ENCODE data around the gene GRK3. TPM values are rescaled to one million over a fixed set of nuclear protein-coding genes. Genes with fewer than 3 reads are reported as not detected.

The GRK3 gene
- total and polyA plus RNA-seq, 2 donors (not counting 3 experiments of a cell fraction or from before 2014, with no cell fraction given) = 0.68 to 4.4 TPM

GRCh38 chr22:25709758-25710157 is 145.3 kb downstream of the GRK3 start:
- DNase-seq (ENCODE audit: low read depth, low spot score) (no peak), FAIRE-seq (no peak)
- no peaks in the 10 kb centered on the region for H3K9me1 ChIP-seq (replicated peaks; ENCODE audit: control insufficient read depth, extremely low read depth, insufficient read depth, low read length)
- H3K27ac ChIP-seq (ENCODE audit: insufficient read depth, low read depth, low read length) = no peak overlapping the region
- no peaks in the 10 kb centered on the region for H3K27me3 ChIP-seq (ENCODE audit: control insufficient read depth in 2 of 2, insufficient read depth in 2 of 2, low read length in 2 of 2)
- H2AFZ ChIP-seq (ENCODE audit: low read depth, low read length) = no peak overlapping the region
- no peaks in the 10 kb centered on the region for H3K9me3 ChIP-seq (replicated peaks; ENCODE audit: control insufficient read depth, insufficient read depth, low read length)
- ChIA-PET CTCF (no interaction called here), POLR2A (no interaction called here)
- no peaks in the 10 kb centered on the region for H3K36me3 ChIP-seq (ENCODE audit: control insufficient read depth in 2 of 2, extremely low read depth in 1 of 2, insufficient read depth in 2 of 2, low read length in 2 of 2)
- no peak overlapping the region for H3K4me3 ChIP-seq (replicated peaks in 1 of 3; ENCODE audit: insufficient read depth in 1 of 3, low read depth in 1 of 3, low read length in 3 of 3)
- no TSS peak for BruUV-seq (replicated peaks)
- H4K20me1 ChIP-seq (replicated peaks; ENCODE audit: control insufficient read depth, extremely low read depth, insufficient read depth, low read length) = no peaks in the 10 kb centered on the region
- intact Hi-C loops (cut with micrococcal nuclease) = no loop called here
- dilution Hi-C loops (cut with MboI; ENCODE audit: extremely low pct_ligation_motif_present, low sequenced_read_pairs) = no loop called here
- H3K4me1 ChIP-seq (ENCODE audit: control insufficient read depth, extremely low read depth, insufficient read depth, low read length) = no peaks in the 10 kb centered on the region
- H3K4me2 ChIP-seq (ENCODE audit: insufficient read depth, low read length) = no peak overlapping the region
- no peak overlapping the region for H3K9ac ChIP-seq (replicated peaks; ENCODE audit: extremely low read depth, insufficient read depth, low read length)
- H3K79me2 ChIP-seq (ENCODE audit: control insufficient read depth, insufficient read depth, low read length) = no peaks in the 10 kb centered on the region
- TF ChIP-seq FOS (IDR thresholded peaks at IDR 0.05; ENCODE audit: borderline replicate concordance, insufficient read depth, low read length) (no peak), GATA2 (IDR thresholded peaks at IDR 0.05; ENCODE audit: insufficient read depth, insufficient read length, low read depth, low read length) (no peak), JUN (IDR thresholded peaks at IDR 0.05; ENCODE audit: borderline replicate concordance, insufficient read depth, insufficient read length, low read depth) (no peak), EZH2 (IDR thresholded peaks at IDR 0.05; ENCODE audit: borderline replicate concordance, low read depth, low read length, severe bottlenecking) (no peak), MYC (IDR thresholded peaks at IDR 0.05; ENCODE audit: low read depth, low read length) (no peak), POLR2AphosphoS5 (IDR thresholded peaks at IDR 0.05; ENCODE audit: insufficient read depth, low read depth, low read length) (no peak), POLR2A (IDR thresholded peaks at IDR 0.05; ENCODE audit: low read depth, low read length) (no peak), CTCF (IDR thresholded peaks at IDR 0.05; ENCODE audit: extremely low read depth in 1 of 2, insufficient read depth in 1 of 2, low read depth in 1 of 2, low read length in 2 of 2) (no peak)
- TF ChIP-seq, protein P1, sequence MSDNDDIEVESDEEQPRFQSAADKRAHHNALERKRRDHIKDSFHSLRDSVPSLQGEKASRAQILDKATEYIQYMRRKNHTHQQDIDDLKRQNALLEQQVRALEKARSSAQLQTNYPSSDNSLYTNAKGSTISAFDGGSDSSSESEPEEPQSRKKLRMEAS (IDR thresholded peaks at IDR 0.05; ENCODE audit: insufficient read depth, insufficient read length) = no peak
